ENCODE data around the gene KRTAP11-1.

Gene KRTAP11-1, protein sequence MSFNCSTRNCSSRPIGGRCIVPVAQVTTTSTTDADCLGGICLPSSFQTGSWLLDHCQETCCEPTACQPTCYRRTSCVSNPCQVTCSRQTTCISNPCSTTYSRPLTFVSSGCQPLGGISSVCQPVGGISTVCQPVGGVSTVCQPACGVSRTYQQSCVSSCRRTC

GRCh38 chr21:30881480-30881879, at the start of gene KRTAP11-1:
TSS of gene KRTAP11-1 (minus strand) at chr21:30881580. CDS start at chr21:30881524, 56 bp downstream.
- no peak for DNase-seq

GRCh38 chr21:30924146-30924700, 42.8 kb upstream of the KRTAP11-1 start:
- DNase-seq: no peak

DNA sequence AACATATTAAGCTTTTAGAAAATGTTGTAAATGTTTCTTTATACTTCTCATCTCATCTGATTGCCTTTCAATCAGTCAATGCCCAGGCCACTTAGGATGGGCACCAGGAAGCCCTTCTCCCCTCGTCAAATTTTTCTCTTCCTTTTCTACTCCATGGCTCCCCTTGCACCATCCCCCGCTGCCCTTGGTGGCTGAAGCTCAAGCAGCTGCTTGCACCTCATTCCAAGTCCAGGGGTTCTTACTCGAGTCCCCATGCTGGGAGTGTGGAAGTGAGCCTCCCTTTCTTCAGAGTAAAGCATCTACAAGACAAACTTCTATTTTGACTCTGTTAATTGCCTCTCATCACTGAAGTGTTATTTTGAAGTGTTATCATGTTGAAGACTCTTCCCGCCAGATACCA, 39.7 kb upstream of the KRTAP11-1 start:
- DNase-seq: no peak

- no peak for DNase-seq
Observed at GRCh38 chr21:30917557-30917956, 36.2 kb upstream of the KRTAP11-1 start.

- DNase-seq: no peak
Observed at GRCh38 chr21:30900881-30901280, 19.5 kb upstream of the KRTAP11-1 start.

GRCh38 chr21:30882866-30883597, 1.7 kb upstream of the KRTAP11-1 start:
- DNase-seq: no peak

GRCh38 chr21:30880914-30881313, 466 bp downstream of the KRTAP11-1 start:
- DNase-seq: no peak

- DNase-seq: no peak
Observed at GRCh38 chr21:30874526-30874925, 6.9 kb downstream of the KRTAP11-1 start.

DNA sequence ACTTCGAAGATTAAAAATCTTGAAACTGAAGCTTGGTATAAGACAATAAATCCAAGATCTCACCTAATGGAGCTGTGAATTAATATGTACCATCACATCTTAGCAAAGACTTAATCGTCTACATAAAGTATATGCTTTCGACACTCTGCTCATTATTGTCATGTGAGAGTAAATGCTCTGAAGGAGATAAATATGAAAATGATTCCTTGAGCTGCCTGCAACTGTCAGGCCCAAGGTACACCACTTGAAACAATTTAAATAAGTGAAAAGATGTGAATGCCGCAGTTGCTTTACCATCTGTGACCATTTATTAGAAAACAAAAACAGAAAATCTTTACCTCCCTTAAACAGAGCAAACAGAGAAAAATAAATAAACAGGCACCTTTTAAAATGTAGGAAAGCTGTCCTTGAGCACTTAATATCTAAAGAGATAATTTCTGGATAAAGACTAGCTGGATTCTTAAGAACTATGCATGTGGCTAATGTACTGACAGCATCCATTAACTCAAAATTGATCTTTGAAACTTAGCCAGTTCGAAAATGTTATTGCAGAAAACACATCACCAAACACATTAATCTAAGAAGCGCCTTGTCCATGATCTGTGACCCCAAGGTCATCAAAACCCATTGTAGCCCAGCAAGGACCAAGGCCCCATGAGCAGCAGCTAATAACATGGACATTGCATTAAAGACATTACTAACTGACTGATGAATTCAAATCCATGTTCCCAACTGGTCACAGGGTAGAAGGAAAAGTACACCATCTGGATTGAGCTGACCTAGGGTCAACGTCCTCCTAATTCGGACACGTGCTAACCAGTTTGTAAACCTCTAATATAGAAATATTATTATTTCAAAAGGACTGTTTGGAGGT, 33.5 kb downstream of the KRTAP11-1 start:
- no peak for DNase-seq

- DNase-seq: no peak
Observed at GRCh38 chr21:30842990-30843389, 38.4 kb downstream of the KRTAP11-1 start.

DNA sequence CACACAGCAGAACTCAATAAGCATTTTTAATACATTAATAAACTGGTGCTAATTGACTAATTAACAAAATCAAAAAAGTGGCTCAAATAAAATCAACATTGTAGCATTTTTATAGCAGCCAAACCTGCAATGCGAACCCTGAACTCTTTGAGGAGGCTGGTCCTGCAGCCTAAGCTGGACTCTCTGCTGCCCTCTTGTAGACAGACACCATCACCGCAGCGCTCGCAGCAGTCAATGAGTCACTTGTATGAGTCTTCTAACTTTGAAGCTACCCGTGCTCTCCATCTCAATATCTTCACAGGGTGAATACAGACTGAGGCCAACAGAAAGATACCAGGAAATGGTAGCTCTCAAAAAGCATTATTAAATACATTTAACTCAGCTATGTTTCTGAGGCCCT, 42.1 kb downstream of the KRTAP11-1 start:
- DNase-seq: peak in 3 of 51 donors; percentile 2 to 6 (median 2)

- no peak for DNase-seq
Observed at GRCh38 chr21:30838536-30838935, 42.8 kb downstream of the KRTAP11-1 start.

GRCh38 chr21:30831194-30831765, 50.1 kb downstream of the KRTAP11-1 start:
- no peak for DNase-seq

Measured in hypothalamus (tissue), 51 donors.